GM12872 (cell line): Measurements from ENCODE around the gene POLRMT.

Experiments used
- CTCF ChIP-seq: IDR thresholded peaks from 3 replicates; pipeline ENCODE4 v1.5.1; 2011; ENCODE audit warnings: low read depth, mild to moderate bottlenecking, low read length, moderate library complexity; ENCODE audit not compliant: insufficient read depth

The POLRMT gene

GRCh38 chr19:573519-573825 lies 59.9 kb downstream of the POLRMT start:
- no peak for TF ChIP-seq CTCF

- TF ChIP-seq CTCF, result no peak
These were observed 60.4 kb downstream of the POLRMT start for GRCh38 chr19:572743-573518.

GRCh38 chr19:572140-572742 lies 61.1 kb downstream of the POLRMT start, which contains the start of gene BSG:
BSG (plus strand) TSS chr19:572596; CDS start chr19:572635, 39 bp downstream.
- TF ChIP-seq CTCF, result no peak

- no peak for TF ChIP-seq CTCF
These were observed 61.8 kb downstream of the POLRMT start for GRCh38 chr19:571566-571974.

- no peak for TF ChIP-seq CTCF
These were observed 62.3 kb downstream of the POLRMT start for GRCh38 chr19:570937-571565.

GRCh38 chr19:570251-570686 lies 63.1 kb downstream of the POLRMT start:
- TF ChIP-seq CTCF, result no peak

GRCh38 chr19:567296-567900 lies 65.9 kb downstream of the POLRMT start:
- no peak for TF ChIP-seq CTCF
